ENCODE results near the gene MAPK12. TPM values are rescaled to one million over a fixed set of nuclear protein-coding genes. Genes with fewer than 3 reads are reported as not detected.
A peak's percentile ranks its signal among the peaks of the same experiment; 100 is the strongest.

Gene MAPK12
- total and polyA plus RNA-seq, 10 donors, result 3.9 to 11.6 (median 7.9) TPM

DNA sequence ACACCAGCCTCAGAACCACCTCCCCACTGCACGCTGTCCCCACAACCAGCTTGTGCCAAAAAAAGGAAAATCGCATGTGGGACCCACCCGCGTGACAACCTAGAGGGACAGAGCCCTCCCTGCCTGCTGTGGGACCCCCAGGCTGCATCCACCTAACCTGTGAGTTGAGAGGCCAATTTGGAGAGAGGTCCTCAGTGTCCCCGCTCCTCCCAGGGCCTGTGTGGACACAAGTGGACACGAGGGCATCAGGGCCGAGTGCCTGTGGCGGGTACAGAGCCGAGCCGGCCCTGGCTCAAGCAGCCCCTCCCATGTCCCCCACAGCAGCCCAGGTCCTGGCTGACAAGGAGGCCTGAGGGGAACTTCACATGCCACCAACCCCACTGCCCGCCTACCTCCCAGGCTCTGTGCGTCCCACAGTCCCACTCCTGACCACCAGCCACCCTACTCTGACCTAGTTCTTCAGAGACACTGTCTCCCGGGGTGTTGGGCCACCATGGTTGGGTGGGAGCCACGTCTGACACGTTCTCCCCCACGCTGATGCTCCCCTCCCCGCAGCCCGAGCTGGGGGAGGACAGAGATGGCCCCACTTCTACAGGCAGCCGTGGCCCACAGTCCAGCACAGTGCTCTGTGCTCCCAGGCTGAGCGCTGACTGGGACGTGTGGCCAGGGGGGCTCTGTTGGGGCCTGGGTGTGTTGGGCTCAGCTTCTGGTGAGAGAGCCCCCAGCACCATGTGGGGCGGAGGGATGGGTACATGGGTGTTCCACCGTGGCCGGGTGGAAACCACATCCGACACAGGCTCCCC is 41.5 kb downstream of the MAPK12 start:
- Histone ChIP-seq H3K9me3 (no peaks in the 10 kb centered on the region), H3K4me1 (no peaks in the 10 kb centered on the region), H3K27me3 (replicated peaks in 1 of 7) (no peaks in the 10 kb centered on the region), H3K4me3 (no peak overlapping the region), H3K36me3 (peaks cover 11 to 100% (median 95%) of the 10 kb centered on the region in 6 donors), H3K27ac (no peak overlapping the region)
- intact Hi-C loops (cut with DNase I; ENCODE audit: low total_unique reads), result no loop called here
- WGBS, 5 donors, result 86 to 92% (median 91%) methylated on average over 21 to 25 of the region's 25 CpGs
- no peak for DNase-seq
- TF ChIP-seq POLR2AphosphoS5 (IDR thresholded peaks at IDR 0.05) (peak in 1 of 3 donors; percentile 44), CTCF (IDR thresholded peaks at IDR 0.05 in 8 of 11, conservative IDR thresholded peaks at IDR 0.05 in 3 of 11) (no peak)

GRCh38 chr22:50218996-50219727 is 42.3 kb downstream of the MAPK12 start:
- Histone ChIP-seq H3K27me3 (replicated peaks in 1 of 7) (no peaks in the 10 kb centered on the region), H3K4me1 (no peaks in the 10 kb centered on the region), H3K9me3 (no peaks in the 10 kb centered on the region), H3K36me3 (peaks cover 9 to 100% (median 93%) of the 10 kb centered on the region in 6 donors), H3K27ac (no peak overlapping the region), H3K4me3 (no peak overlapping the region)
- DNase-seq, result no peak
- intact Hi-C loops (cut with DNase I; ENCODE audit: low total_unique reads), result no loop called here
- 74 to 85% (median 78%) methylated on average over 27 to 42 of the region's 42 CpGs for WGBS, 5 donors
- TF ChIP-seq POLR2AphosphoS5 (IDR thresholded peaks at IDR 0.05), result peak in 2 of 3 donors; percentile 39 to 53
- TF ChIP-seq CTCF (IDR thresholded peaks at IDR 0.05 in 8 of 11, conservative IDR thresholded peaks at IDR 0.05 in 3 of 11), result no peak
- TF ChIP-seq POLR2A (IDR thresholded peaks at IDR 0.05), result no peak

DNA sequence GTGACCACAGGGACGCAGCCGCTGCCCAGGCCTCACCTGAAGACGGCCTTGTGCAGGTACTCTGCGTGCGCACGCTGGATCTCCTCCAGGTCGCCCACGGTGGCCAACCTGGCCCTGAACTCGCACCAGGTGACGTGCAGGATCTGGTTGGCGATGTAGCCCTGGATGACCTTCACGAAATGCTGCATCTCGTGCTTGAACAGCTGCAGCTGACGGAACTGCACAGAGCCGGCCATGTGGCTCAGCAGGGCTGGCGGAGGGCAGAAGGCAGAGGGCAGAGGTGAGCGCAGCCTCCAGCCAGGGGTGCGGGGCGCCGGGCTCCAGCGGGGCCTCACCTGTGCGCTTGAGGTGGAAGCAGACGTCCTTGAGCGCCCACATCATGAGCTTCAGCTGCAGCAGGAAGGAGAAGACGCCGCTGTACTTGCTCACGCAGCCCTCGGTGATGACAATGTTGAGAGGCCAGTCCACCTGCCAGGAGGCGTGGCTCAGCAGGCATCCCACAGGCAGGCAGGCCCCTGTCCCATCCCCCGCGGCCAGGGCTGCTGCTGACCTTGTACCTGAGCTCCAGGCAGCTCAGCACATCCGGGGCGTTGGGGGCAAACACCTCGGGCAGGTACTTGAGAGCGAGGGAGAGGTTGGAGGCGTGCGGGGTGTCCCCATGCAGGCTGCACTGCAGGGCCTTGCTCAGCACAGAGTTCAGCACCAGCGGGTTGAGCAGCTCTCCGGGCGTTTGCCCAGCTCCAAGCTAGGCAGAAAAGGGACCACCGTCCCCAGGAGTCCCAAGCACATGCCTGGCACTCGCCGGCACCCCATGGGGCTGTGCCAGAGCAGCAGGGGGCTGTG is 43.1 kb downstream of the MAPK12 start:
- Histone ChIP-seq H3K36me3 (peaks cover 4 to 100% (median 92%) of the 10 kb centered on the region in 6 donors), H3K27ac (no peak overlapping the region), H3K4me3 (no peak overlapping the region), H3K9me3 (no peaks in the 10 kb centered on the region), H3K27me3 (replicated peaks in 1 of 7) (no peaks in the 10 kb centered on the region), H3K4me1 (no peaks in the 10 kb centered on the region)
- no peak for DNase-seq
- no peak for TF ChIP-seq POLR2A (IDR thresholded peaks at IDR 0.05)
- no peak for TF ChIP-seq CTCF (IDR thresholded peaks at IDR 0.05 in 8 of 11, conservative IDR thresholded peaks at IDR 0.05 in 3 of 11)
- peak in 2 of 3 donors; percentile 32 to 69 for TF ChIP-seq POLR2AphosphoS5 (IDR thresholded peaks at IDR 0.05)
- intact Hi-C loops (cut with DNase I; ENCODE audit: low total_unique reads), result no loop called here
- 87 to 90% (median 88%) methylated on average over 26 to 43 of the region's 43 CpGs for WGBS, 5 donors
